SU-DHL-6 (cell line): Measurements from ENCODE around the gene GABRB1.

ENCODE experiments used
- CTCF ChIP-seq: fragments of 200-600 bp; sonication (generic); IDR thresholded peaks from one replicate; pipeline ENCODE4 v1.5.1; 2017; ENCODE audit warnings: antibody characterized with exemption, mild to moderate bottlenecking, low read length, moderate library complexity; ENCODE audit not compliant: insufficient read depth, poor library complexity, severe bottlenecking
- EZH2phosphoT487 ChIP-seq: fragments of 200-600 bp; sonication (generic), shearing (Covaris generic); conservative IDR thresholded peaks from 2 replicates; pipeline ENCODE4 v1.6.1; 2018; ENCODE audit warnings: mild to moderate bottlenecking, antibody characterized with exemption, low read length, moderate library complexity, mixed read lengths

- TF ChIP-seq CTCF (no peak), EZH2phosphoT487 (no peak)
These were observed 355.3 kb downstream of the GABRB1 start for GRCh38 chr4:47386561-47387235.
